Measurements from ENCODE around the gene ARMC5. TPM values are rescaled to one million over a fixed set of nuclear protein-coding genes. Genes with fewer than 3 reads are reported as not detected.

Gene ARMC5
- total RNA-seq, 4 donors from 2014 or later: 5.4 to 13.4 (median 9.9) TPM

- TF ChIP-seq EP300 (IDR thresholded peaks at IDR 0.05): no peak
- H3K27ac ChIP-seq (replicated peaks in 1 of 4): no peak overlapping the region
- intact Hi-C loops (cut with DNase I): no loop called here
- H3K27me3 ChIP-seq: peaks cover 0 to 43% (median 9%) of the 10 kb centered on the region in 4 donors
- no peaks in the 10 kb centered on the region for H3K9me3 ChIP-seq
- peak overlapping the region; percentile 50 to 69 (median 55) for H3K4me3 ChIP-seq
- H3K4me1 ChIP-seq: peaks cover 17 to 25% (median 23%) of the 10 kb centered on the region in 4 donors
- 22% methylated on average over 14 of the region's 48 CpGs for WGBS
- H3K36me3 ChIP-seq: peaks cover 9 to 28% (median 23%) of the 10 kb centered on the region in 4 donors
- DNase-seq (ENCODE audit: extremely low spot score): no peak
Observed at GRCh38 chr16:31487071-31487719, 27.9 kb downstream of the ARMC5 start.

- Histone ChIP-seq H3K4me1 (peaks cover 17 to 25% (median 23%) of the 10 kb centered on the region in 4 donors), H3K9me3 (no peaks in the 10 kb centered on the region), H3K36me3 (peaks cover 11 to 35% (median 30%) of the 10 kb centered on the region in 4 donors), H3K4me3 (peak overlapping the region; percentile 50 to 69 (median 55)), H3K27me3 (peaks cover 0 to 43% (median 9%) of the 10 kb centered on the region in 4 donors), H3K27ac (replicated peaks in 1 of 4) (no peak overlapping the region)
- intact Hi-C loops (cut with DNase I): no loop called here
- TF ChIP-seq POLR2AphosphoS5 (IDR thresholded peaks at IDR 0.05) (peak; percentile 26 to 36), POLR2A (IDR thresholded peaks at IDR 0.05; ENCODE audit: low read depth) (no peak)
- no peak for DNase-seq (ENCODE audit: extremely low spot score)
- WGBS: 0% methylated on average over 11 of the region's 60 CpGs
Observed at GRCh38 chr16:31487720-31488467, 28.6 kb downstream of the ARMC5 start.

DNA sequence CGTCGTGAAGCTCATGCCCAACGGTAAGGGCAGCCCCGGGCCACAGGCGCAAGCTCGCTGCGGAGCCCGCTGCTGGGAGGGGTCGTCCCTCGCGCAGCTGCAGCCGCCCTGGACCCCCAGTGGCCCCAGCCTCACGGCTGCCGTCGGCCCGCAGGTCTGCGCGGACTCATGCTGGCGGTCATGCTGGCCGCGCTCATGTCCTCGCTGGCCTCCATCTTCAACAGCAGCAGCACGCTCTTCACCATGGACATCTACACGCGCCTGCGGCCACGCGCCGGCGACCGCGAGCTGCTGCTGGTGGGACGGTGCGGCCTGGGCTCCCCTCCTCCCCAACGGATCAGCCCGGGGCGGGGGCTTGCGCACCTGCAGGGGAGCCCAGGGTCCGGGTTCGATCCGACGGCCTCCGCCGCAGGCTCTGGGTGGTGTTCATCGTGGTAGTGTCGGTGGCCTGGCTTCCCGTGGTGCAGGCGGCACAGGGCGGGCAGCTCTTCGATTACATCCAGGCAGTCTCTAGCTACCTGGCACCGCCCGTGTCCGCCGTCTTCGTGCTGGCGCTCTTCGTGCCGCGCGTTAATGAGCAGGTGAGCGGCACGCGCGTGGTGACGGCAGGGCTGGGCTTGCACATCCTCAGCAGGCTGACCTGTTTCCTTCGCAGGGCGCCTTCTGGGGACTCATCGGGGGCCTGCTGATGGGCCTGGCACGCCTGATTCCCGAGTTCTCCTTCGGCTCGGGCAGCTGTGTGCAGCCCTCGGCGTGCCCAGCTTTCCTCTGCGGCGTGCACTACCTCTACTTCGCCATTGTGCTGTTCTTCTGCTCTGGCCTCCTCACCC, 29.4 kb downstream of the ARMC5 start:
- 43% methylated on average over 15 of the region's 77 CpGs for WGBS
- H3K4me1 ChIP-seq: peaks cover 17 to 25% (median 23%) of the 10 kb centered on the region in 4 donors
- H3K36me3 ChIP-seq: peaks cover 19 to 43% (median 37%) of the 10 kb centered on the region in 4 donors
- no peaks in the 10 kb centered on the region for H3K9me3 ChIP-seq
- TF ChIP-seq CTCF (IDR thresholded peaks at IDR 0.05) (no peak), EP300 (IDR thresholded peaks at IDR 0.05) (no peak), POLR2A (IDR thresholded peaks at IDR 0.05; ENCODE audit: low read depth) (no peak), POLR2AphosphoS5 (IDR thresholded peaks at IDR 0.05) (no peak)
- peak overlapping the region; percentile 50 to 69 (median 55) for H3K4me3 ChIP-seq
- DNase-seq (ENCODE audit: extremely low spot score): no peak
- intact Hi-C loops (cut with DNase I): no loop called here
- peaks cover 0 to 43% (median 9%) of the 10 kb centered on the region in 4 donors for H3K27me3 ChIP-seq
- H3K27ac ChIP-seq (replicated peaks in 1 of 4): no peak overlapping the region

- Histone ChIP-seq H3K9me3 (no peaks in the 10 kb centered on the region), H3K4me3 (no peak overlapping the region), H3K4me1 (peaks cover 17 to 25% (median 23%) of the 10 kb centered on the region in 4 donors), H3K27me3 (peaks cover 0 to 43% (median 9%) of the 10 kb centered on the region in 4 donors), H3K36me3 (peaks cover 24 to 48% (median 43%) of the 10 kb centered on the region in 4 donors), H3K27ac (replicated peaks in 1 of 4) (no peak overlapping the region)
- intact Hi-C loops (cut with DNase I): no loop called here
- no peak for TF ChIP-seq EP300 (IDR thresholded peaks at IDR 0.05)
- WGBS: 94% methylated on average over 2 of the region's 7 CpGs
- DNase-seq (ENCODE audit: extremely low spot score): no peak
Observed at GRCh38 chr16:31489298-31489564, 29.9 kb downstream of the ARMC5 start.

- WGBS: 91% methylated on average over 12 of the region's 22 CpGs
- Histone ChIP-seq H3K36me3 (peaks cover 25 to 55% (median 50%) of the 10 kb centered on the region in 4 donors), H3K4me1 (peaks cover 17 to 25% (median 23%) of the 10 kb centered on the region in 4 donors), H3K4me3 (no peak overlapping the region), H3K9me3 (no peaks in the 10 kb centered on the region), H3K27ac (replicated peaks in 1 of 4) (no peak overlapping the region), H3K27me3 (peaks cover 0 to 41% (median 9%) of the 10 kb centered on the region in 4 donors)
- TF ChIP-seq POLR2A (IDR thresholded peaks at IDR 0.05; ENCODE audit: low read depth): no peak
- no peak for TF ChIP-seq POLR2AphosphoS5 (IDR thresholded peaks at IDR 0.05)
- no peak for TF ChIP-seq CTCF (IDR thresholded peaks at IDR 0.05)
- TF ChIP-seq EP300 (IDR thresholded peaks at IDR 0.05): no peak
- DNase-seq (ENCODE audit: extremely low spot score): no peak
- intact Hi-C loops (cut with DNase I): no loop called here
Observed at GRCh38 chr16:31489616-31490584, 30.6 kb downstream of the ARMC5 start.

Data from esophagus muscularis mucosa (tissue), 4 donors.